GF-D8 (cell line): Measurements from ENCODE around the gene CCDC91.

ENCODE experiments used
- DNase-seq: peaks from one replicate; lab custom pipeline; 2025; lab: John Stamatoyannopoulos, UW

Gene CCDC91

DNA sequence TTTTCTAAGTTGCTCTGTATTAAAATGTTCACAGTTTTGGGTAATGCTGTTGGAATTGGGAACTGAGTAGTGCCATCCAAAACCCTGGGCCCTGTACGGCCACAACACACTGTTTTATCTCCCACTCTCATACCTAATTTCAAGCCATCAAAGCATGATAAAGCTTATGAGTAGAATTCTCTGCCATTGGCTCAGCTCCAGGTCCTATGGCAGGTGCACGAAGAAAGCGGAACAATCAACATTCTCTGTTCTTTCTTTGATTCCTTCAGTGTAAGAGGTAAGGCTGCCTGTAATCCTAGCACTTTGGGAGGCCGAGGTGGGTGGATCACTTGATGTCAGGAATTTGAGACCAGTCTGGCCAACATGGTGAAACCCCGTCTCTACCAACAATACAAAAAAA is 394.9 kb downstream of the CCDC91 start:
- DNase-seq: no peak

DNA sequence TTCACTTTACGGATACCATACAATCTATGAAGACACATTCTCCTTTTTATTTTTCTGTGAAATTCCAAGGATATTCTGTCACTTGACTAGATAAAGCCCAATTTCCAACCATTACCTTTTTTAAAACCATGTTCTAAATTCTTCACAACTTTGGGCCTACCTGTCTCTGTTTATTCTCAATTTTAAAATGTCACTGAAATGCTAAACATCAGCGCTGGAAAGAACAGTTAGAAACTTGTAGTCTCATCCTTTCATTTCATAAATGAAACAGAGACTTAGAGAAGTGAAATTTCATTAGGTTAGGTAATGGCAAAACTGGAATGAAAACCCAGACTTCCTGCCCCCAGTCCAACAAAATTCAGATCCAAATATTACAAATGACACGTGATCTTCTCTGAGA is 396.2 kb downstream of the CCDC91 start:
- DNase-seq: no peak

DNA sequence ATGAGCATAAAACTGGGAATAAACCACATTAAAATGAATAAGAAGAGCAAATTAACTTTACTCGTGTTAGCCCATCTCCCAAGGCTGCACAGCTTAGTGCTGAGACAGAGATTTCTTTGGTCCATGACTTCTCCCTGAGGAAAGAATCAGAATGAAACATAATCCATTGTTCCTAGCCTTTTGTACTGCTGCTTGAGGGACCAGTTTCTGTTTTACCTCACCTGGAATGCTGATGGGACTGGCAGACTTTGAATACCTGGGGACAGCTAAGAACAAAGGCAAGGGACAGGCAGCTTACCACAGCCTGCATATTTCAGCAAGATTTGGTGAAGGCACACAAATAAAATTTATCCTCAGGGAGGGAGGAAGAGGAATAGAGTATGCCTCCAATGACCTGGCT is 401.6 kb downstream of the CCDC91 start:
- DNase-seq: no peak
